A549 (cell line): Measurements from ENCODE around the gene TAGAP.

Experiments
- BHLHE40 ChIP-seq: IDR thresholded peaks from 2 replicates; pipeline ENCODE4 v1.6.1; 2012; ENCODE audit warnings: low read depth, low read length, inconsistent platforms
- EP300 ChIP-seq, 2 experiments: fragments of >200 bp; sonication (Bioruptor Twin); formaldehyde crosslinking; IDR thresholded peaks; 2 replicates in 1 of 2; 3 replicates in 1 of 2; pipeline ENCODE4 v1.6.1; 2016 to 2017
- HOXA7 ChIP-seq: fragments of 250-450 bp; sonication (Bioruptor Pico); IDR thresholded peaks from 2 replicates; pipeline ENCODE4 v1.5.0; 2020; ENCODE audit warnings: mild to moderate bottlenecking, moderate library complexity
- KDM1A ChIP-seq: fragments of 200-600 bp; sonication (generic); IDR thresholded peaks from 2 replicates; pipeline ENCODE4 v1.6.1; 2016; ENCODE audit warnings: low read depth, mild to moderate bottlenecking
- MYC ChIP-seq: IDR thresholded peaks from 2 replicates; pipeline ENCODE4 v1.6.1; 2012; ENCODE audit warnings: mild to moderate bottlenecking, inconsistent platforms, low read length, improper control_type of control experiment, borderline replicate concordance
- NFE2L2 ChIP-seq: fragments of 150-350 bp; conservative IDR thresholded peaks from 2 replicates; pipeline ENCODE4 v1.6.1; 2014; ENCODE audit warnings: low read length
- NR3C1 ChIP-seq: fragments of >200 bp; sonication (Bioruptor Twin); formaldehyde crosslinking; IDR thresholded peaks from 3 replicates; pipeline ENCODE4 v1.6.1; 2017
- POLR2A ChIP-seq: IDR thresholded peaks from 2 replicates; pipeline ENCODE4 v1.6.1; 2012; ENCODE audit warnings: mild to moderate bottlenecking, low read length
- SREBF2 ChIP-seq: fragments of 450-650 bp; IDR thresholded peaks from 2 replicates; pipeline ENCODE4 v1.6.1; 2014; ENCODE audit warnings: mild to moderate bottlenecking, moderate library complexity
- TF ChIP-seq, protein P1 (sequence below): fragments of 200-600 bp; sonication (generic); IDR thresholded peaks from 2 replicates; pipeline ENCODE4 v1.6.1; 2016; ENCODE audit warnings: antibody characterized with exemption, mild to moderate bottlenecking, moderate library complexity
- TF ChIP-seq, protein P2 (sequence below): IDR thresholded peaks from 2 replicates; pipeline ENCODE4 v1.6.1; 2012

DNA sequence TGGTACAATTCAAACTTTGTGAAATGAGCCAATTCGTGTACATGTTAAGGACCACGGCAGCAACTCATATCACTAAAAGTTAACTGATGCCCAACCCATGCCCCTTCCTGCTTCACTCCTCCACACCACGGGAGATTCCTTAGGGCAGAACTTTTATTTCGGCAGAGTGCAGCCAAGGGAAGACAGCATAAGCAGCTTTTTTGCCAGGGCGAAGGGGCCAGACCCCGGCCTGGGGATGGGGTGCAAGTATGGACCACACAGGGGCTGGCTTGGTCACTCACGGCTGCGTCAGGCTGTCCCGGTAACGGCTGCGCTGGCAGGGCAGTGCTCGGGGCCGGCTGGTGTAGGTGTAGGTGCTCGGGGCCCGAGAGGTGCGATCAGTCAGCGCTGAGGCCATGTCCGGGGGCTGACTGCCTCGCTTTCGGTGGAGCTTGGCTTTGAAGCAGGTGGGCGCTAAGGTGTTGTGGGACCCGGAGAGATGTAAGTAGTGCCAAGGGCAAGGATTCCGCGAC lies 45.6 kb downstream of the TAGAP start:
- TF ChIP-seq MYC (no peak), POLR2A (no peak), BHLHE40 (no peak), NR3C1 (no peak), HOXA7 (CRISPR knock-in tag) (no peak), SREBF2 (no peak), EP300 (IDR thresholded peaks at IDR 0.05) (no peak), NFE2L2 (no peak), KDM1A (no peak)
- TF ChIP-seq, protein P1, sequence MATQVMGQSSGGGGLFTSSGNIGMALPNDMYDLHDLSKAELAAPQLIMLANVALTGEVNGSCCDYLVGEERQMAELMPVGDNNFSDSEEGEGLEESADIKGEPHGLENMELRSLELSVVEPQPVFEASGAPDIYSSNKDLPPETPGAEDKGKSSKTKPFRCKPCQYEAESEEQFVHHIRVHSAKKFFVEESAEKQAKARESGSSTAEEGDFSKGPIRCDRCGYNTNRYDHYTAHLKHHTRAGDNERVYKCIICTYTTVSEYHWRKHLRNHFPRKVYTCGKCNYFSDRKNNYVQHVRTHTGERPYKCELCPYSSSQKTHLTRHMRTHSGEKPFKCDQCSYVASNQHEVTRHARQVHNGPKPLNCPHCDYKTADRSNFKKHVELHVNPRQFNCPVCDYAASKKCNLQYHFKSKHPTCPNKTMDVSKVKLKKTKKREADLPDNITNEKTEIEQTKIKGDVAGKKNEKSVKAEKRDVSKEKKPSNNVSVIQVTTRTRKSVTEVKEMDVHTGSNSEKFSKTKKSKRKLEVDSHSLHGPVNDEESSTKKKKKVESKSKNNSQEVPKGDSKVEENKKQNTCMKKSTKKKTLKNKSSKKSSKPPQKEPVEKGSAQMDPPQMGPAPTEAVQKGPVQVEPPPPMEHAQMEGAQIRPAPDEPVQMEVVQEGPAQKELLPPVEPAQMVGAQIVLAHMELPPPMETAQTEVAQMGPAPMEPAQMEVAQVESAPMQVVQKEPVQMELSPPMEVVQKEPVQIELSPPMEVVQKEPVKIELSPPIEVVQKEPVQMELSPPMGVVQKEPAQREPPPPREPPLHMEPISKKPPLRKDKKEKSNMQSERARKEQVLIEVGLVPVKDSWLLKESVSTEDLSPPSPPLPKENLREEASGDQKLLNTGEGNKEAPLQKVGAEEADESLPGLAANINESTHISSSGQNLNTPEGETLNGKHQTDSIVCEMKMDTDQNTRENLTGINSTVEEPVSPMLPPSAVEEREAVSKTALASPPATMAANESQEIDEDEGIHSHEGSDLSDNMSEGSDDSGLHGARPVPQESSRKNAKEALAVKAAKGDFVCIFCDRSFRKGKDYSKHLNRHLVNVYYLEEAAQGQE, result no peak
- TF ChIP-seq, protein P2, sequence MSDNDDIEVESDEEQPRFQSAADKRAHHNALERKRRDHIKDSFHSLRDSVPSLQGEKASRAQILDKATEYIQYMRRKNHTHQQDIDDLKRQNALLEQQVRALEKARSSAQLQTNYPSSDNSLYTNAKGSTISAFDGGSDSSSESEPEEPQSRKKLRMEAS, result no peak
